GM23338 (cell line): Measurements from ENCODE around the gene CCDC149. TPM values are rescaled to one million over a fixed set of nuclear protein-coding genes. Genes with fewer than 3 reads are reported as not detected.

Source experiments
- ATAC-seq: fragments of 200-7000 bp; cut with Tn5 transposase; 3 replicates; pipeline ENCODE4 v1.9.1; 2020
- DNase-seq: peaks from one replicate; pipeline ENCODE4 v3.0.0-alpha.2; 2015; ENCODE audit warnings: low spot score
- H2AFZ ChIP-seq: fragments of 200-600 bp; sonication (generic); 2 replicates; pipeline ENCODE4 v1.8.0; 2016; ENCODE audit warnings: antibody characterized with exemption, mild to moderate bottlenecking, moderate library complexity
- H3F3A ChIP-seq: fragments of 200-600 bp; sonication (generic); replicated peaks from 2 replicates; pipeline ENCODE4 v1.8.0; 2017; ENCODE audit warnings: antibody characterized with exemption, mixed run types, low read depth
- H3K27ac ChIP-seq: fragments of 200-600 bp; sonication (generic); 2 replicates; pipeline ENCODE4 v1.6.1; 2016; ENCODE audit warnings: low read depth
- H3K27me3 ChIP-seq: fragments of 200-600 bp; sonication (generic); 2 replicates; pipeline ENCODE4 v1.8.0; 2016; ENCODE audit warnings: mild to moderate bottlenecking, mixed run types, moderate library complexity; ENCODE audit not compliant: insufficient read depth
- H3K36me3 ChIP-seq: fragments of 200-600 bp; sonication (generic); 2 replicates; pipeline ENCODE4 v1.8.0; 2016; ENCODE audit warnings: mild to moderate bottlenecking; ENCODE audit not compliant: insufficient read depth
- H3K4me1 ChIP-seq: fragments of 200-600 bp; sonication (generic); 2 replicates; pipeline ENCODE4 v1.8.0; 2016; ENCODE audit warnings: mild to moderate bottlenecking, moderate library complexity; ENCODE audit not compliant: insufficient read depth
- H3K4me2 ChIP-seq: fragments of 200-600 bp; sonication (generic); 2 replicates; pipeline ENCODE4 v1.7.1; 2017; ENCODE audit warnings: mixed run types
- H3K4me3 ChIP-seq: fragments of 200-600 bp; sonication (generic); 2 replicates; pipeline ENCODE4 v1.6.1; 2016; ENCODE audit warnings: mixed run types
- H3K79me2 ChIP-seq: fragments of 200-600 bp; sonication (generic); replicated peaks from 2 replicates; pipeline ENCODE4 v1.8.0; 2017; ENCODE audit warnings: mild to moderate bottlenecking; ENCODE audit not compliant: insufficient read depth
- H3K9me2 ChIP-seq: fragments of 200-600 bp; sonication (generic); 2 replicates; pipeline ENCODE4 v1.8.0; 2017; ENCODE audit not compliant: insufficient read depth
- H4K20me1 ChIP-seq: fragments of 200-600 bp; sonication (generic); replicated peaks from 2 replicates; pipeline ENCODE4 v1.8.0; 2017; ENCODE audit warnings: mild to moderate bottlenecking; ENCODE audit not compliant: insufficient read depth
- H3K27ac Mint-ChIP-seq: 2 replicates; pipeline ENCODE4 v1.8.0; 2020; ENCODE audit warnings: inconsistent platforms, mild to moderate bottlenecking, moderate library complexity, mixed read lengths
- H3K27me3 Mint-ChIP-seq: 3 replicates; pipeline ENCODE4 v1.8.0; 2022; ENCODE audit warnings: low read depth, mild to moderate bottlenecking, moderate library complexity, mixed read lengths, inconsistent platforms; ENCODE audit not compliant: insufficient read depth, poor library complexity
- H3K36me3 Mint-ChIP-seq: 3 replicates; pipeline ENCODE4 v1.8.0; 2021; ENCODE audit warnings: low read depth, mild to moderate bottlenecking, inconsistent platforms, moderate library complexity, mixed read lengths
- H3K4me1 Mint-ChIP-seq: 3 replicates; pipeline ENCODE4 v1.8.0; 2020; ENCODE audit warnings: mild to moderate bottlenecking, inconsistent platforms, mixed read lengths
- H3K4me3 Mint-ChIP-seq: 3 replicates; pipeline ENCODE4 v1.8.0; 2021; ENCODE audit warnings: moderate library complexity, mild to moderate bottlenecking, inconsistent platforms, mixed read lengths
- H3K9me3 Mint-ChIP-seq: 3 replicates; pipeline ENCODE4 v1.8.0; 2020; ENCODE audit warnings: moderate library complexity, mild to moderate bottlenecking, inconsistent platforms, mixed read lengths
- CREB1 ChIP-seq: fragments of 250-450 bp; sonication (Bioruptor Pico); IDR thresholded peaks from 2 replicates; pipeline ENCODE4 v1.5.0; 2020; ENCODE audit warnings: low read depth, mild to moderate bottlenecking, moderate library complexity
- EZH2 ChIP-seq: fragments of 200-600 bp; sonication (generic); IDR thresholded peaks from one replicate; pipeline ENCODE4 v1.8.0; 2017; ENCODE audit warnings: antibody characterized with exemption, mild to moderate bottlenecking, low read depth; ENCODE audit not compliant: unreplicated experiment
- EZH2phosphoT487 ChIP-seq: fragments of 200-600 bp; sonication (generic); IDR thresholded peaks from one replicate; pipeline ENCODE4 v1.8.1; 2018; ENCODE audit warnings: antibody characterized with exemption; ENCODE audit not compliant: unreplicated experiment
- JUNB ChIP-seq: IDR thresholded peaks from one replicate; pipeline ENCODE4 v1.6.1; 2016; ENCODE audit warnings: antibody characterized with exemption; ENCODE audit not compliant: unreplicated experiment
- POLR2AphosphoS5 ChIP-seq: IDR thresholded peaks from 2 replicates; pipeline ENCODE4 v1.6.1; 2016; ENCODE audit warnings: antibody characterized with exemption, low read depth
- STAT1 ChIP-seq: IDR thresholded peaks from one replicate; pipeline ENCODE4 v1.6.1; 2016; ENCODE audit warnings: antibody characterized with exemption; ENCODE audit not compliant: unreplicated experiment
- ZNF114 ChIP-seq: fragments of 250-450 bp; sonication (Bioruptor Pico); IDR thresholded peaks from 2 replicates; pipeline ENCODE4 v1.5.0; 2020; ENCODE audit warnings: mild to moderate bottlenecking, moderate library complexity
- ZNF331 ChIP-seq: fragments of 250-450 bp; sonication (Bioruptor Pico); IDR thresholded peaks from 2 replicates; pipeline ENCODE4 v1.5.0; 2020; ENCODE audit warnings: low read depth, mild to moderate bottlenecking, moderate library complexity
- polyA plus RNA-seq: library from polyadenylated mRNA; unstranded; fragments of >200 nt; fragmentation: Nextera tagmentation; extraction: Ambion mirVana; gene quantifications from 2 replicates; pipeline ENCODE4 v1.2.1, GENCODE V29; 2016
- total RNA-seq: library from RNA; depleted of rRNA; stranded (reverse); fragments of >200 nt; shearing (Covaris generic); gene quantifications from 2 replicates; pipeline ENCODE4 v1.2.3, GENCODE V29; 2014
- TF ChIP-seq, protein P1 (sequence below): IDR thresholded peaks from 2 replicates; pipeline ENCODE4 v1.6.1; 2016; ENCODE audit warnings: antibody characterized with exemption
- TF ChIP-seq, protein P2 (sequence below), 2 experiments: fragments of 200-600 bp in 1 of 2; sonication (generic) in 1 of 2; conservative IDR thresholded peaks; 2 replicates each; pipeline versions ENCODE4 v1.5.1 to v1.6.1; 2016 to 2017; ENCODE audit warnings: antibody characterized with exemption in 2 of 2, low read depth in 2 of 2, mild to moderate bottlenecking in 2 of 2, moderate library complexity in 1 of 2

CCDC149 gene
- total and polyA plus RNA-seq, 2 experiments from 2014 or later, result 2.6 to 6.4 TPM

DNA sequence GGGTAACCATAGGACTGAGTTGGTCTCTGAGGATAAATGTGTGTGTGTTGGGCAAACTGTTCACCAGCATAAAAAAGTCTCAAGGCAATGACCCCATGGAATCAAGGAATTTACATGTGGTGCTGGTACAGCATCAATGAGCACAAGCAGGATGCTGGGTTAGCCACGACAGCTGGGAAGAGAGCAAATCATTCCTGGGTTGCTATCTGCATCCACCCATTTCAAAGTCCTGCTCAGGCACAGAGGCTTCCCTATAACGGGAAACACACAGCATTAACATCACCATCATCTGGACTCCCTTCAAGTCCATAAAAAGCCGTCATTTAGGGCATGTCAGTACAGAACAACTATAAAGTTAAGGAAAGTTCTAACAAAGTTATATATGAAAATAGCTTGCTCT, 41.6 kb downstream of the CCDC149 start:
- H3K9me2 ChIP-seq, result peaks cover 9% of the 10 kb centered on the region; the same call in 1 of the 2 replicates
- no peak overlapping the region for H3K4me2 ChIP-seq
- ATAC-seq (no peak), DNase-seq (no peak)
- H3K27me3 ChIP-seq, result no peaks in the 10 kb centered on the region
- H4K20me1 ChIP-seq, result no peaks in the 10 kb centered on the region
- peaks cover 11% of the 10 kb centered on the region; the same call in 2 of the 3 replicates for H3K9me3 Mint-ChIP-seq
- no peak overlapping the region for H3K27ac Mint-ChIP-seq
- H3K4me3 Mint-ChIP-seq, result no peak overlapping the region
- H3K4me1 ChIP-seq, result peaks cover 24% of the 10 kb centered on the region
- H3K27ac ChIP-seq, result no peak overlapping the region
- no peaks in the 10 kb centered on the region for H3K79me2 ChIP-seq
- no peaks in the 10 kb centered on the region for H3F3A ChIP-seq
- no peaks in the 10 kb centered on the region for H3K36me3 ChIP-seq
- peaks cover 5% of the 10 kb centered on the region for H3K27me3 Mint-ChIP-seq
- H3K4me3 ChIP-seq, result no peak overlapping the region
- no peak overlapping the region for H2AFZ ChIP-seq
- H3K36me3 Mint-ChIP-seq, result peaks cover 18% of the 10 kb centered on the region
- TF ChIP-seq, protein P1, sequence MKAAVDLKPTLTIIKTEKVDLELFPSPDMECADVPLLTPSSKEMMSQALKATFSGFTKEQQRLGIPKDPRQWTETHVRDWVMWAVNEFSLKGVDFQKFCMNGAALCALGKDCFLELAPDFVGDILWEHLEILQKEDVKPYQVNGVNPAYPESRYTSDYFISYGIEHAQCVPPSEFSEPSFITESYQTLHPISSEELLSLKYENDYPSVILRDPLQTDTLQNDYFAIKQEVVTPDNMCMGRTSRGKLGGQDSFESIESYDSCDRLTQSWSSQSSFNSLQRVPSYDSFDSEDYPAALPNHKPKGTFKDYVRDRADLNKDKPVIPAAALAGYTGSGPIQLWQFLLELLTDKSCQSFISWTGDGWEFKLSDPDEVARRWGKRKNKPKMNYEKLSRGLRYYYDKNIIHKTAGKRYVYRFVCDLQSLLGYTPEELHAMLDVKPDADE, result no peak
- TF ChIP-seq, protein P2, sequence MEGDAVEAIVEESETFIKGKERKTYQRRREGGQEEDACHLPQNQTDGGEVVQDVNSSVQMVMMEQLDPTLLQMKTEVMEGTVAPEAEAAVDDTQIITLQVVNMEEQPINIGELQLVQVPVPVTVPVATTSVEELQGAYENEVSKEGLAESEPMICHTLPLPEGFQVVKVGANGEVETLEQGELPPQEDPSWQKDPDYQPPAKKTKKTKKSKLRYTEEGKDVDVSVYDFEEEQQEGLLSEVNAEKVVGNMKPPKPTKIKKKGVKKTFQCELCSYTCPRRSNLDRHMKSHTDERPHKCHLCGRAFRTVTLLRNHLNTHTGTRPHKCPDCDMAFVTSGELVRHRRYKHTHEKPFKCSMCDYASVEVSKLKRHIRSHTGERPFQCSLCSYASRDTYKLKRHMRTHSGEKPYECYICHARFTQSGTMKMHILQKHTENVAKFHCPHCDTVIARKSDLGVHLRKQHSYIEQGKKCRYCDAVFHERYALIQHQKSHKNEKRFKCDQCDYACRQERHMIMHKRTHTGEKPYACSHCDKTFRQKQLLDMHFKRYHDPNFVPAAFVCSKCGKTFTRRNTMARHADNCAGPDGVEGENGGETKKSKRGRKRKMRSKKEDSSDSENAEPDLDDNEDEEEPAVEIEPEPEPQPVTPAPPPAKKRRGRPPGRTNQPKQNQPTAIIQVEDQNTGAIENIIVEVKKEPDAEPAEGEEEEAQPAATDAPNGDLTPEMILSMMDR (conservative IDR thresholded peaks at IDR 0.05; ENCODE audit: low read depth in 2 of 2), result no peak
- TF ChIP-seq EZH2phosphoT487 (no peak), STAT1 (no peak), JUNB (no peak)
- peaks cover 27% of the 10 kb centered on the region for H3K4me1 Mint-ChIP-seq

DNA sequence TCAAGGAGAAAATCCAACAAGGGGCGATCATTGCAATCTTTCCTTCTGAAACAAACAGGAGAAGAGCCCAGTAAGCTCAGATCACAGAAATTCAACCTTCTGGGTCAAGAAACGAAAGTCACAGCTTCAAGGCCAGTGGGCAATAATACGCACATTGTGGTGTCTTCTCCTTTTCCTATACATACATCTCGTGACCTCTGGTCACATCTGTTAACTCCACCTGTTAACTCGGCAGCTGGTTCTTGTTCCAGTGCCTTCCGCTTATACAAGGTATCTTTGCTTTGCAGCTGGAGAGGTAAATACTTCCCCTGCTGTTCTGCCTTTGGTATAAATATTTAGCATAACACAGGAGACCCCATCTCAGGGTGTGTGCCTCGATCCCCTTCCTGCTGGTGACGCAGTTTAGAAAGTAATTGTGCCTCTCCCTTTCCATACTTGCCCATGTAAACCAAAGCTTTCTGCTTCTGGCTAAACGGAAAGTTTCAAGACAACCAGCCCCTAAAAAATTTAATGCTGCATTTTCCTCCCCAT, 45.0 kb downstream of the CCDC149 start:
- H3K79me2 ChIP-seq, result no peaks in the 10 kb centered on the region
- H2AFZ ChIP-seq, result no peak overlapping the region
- H3K36me3 Mint-ChIP-seq, result peaks cover 41% of the 10 kb centered on the region
- ATAC-seq (peak; percentile 91), DNase-seq (peak; percentile 59)
- no peaks in the 10 kb centered on the region for H4K20me1 ChIP-seq
- peaks cover 31% of the 10 kb centered on the region for H3K4me1 ChIP-seq
- H3K27ac ChIP-seq, result 0 out of 2 replicates have a peak overlapping the region, but pooled peaks have one; percentile 20
- TF ChIP-seq ZNF331 (CRISPR knock-in tag), result no peak
- peak; percentile 30; the same call in 1 of the 2 replicates for TF ChIP-seq CREB1 (CRISPR knock-in tag)
- H3K9me3 Mint-ChIP-seq, result peaks cover 37% of the 10 kb centered on the region
- H3K9me2 ChIP-seq, result peaks cover 15% of the 10 kb centered on the region
- H3K4me2 ChIP-seq, result peak overlapping the region; percentile 47; the same call in 1 of the 2 replicates
- peak overlapping the region; percentile 82 for H3K27ac Mint-ChIP-seq
- H3K36me3 ChIP-seq, result peaks cover 8% of the 10 kb centered on the region
- H3K27me3 Mint-ChIP-seq, result peaks cover 5% of the 10 kb centered on the region
- H3K4me3 ChIP-seq, result no peak overlapping the region
- H3K27me3 ChIP-seq, result no peaks in the 10 kb centered on the region
- no peaks in the 10 kb centered on the region for H3F3A ChIP-seq
- peaks cover 27% of the 10 kb centered on the region for H3K4me1 Mint-ChIP-seq
- no peak overlapping the region; the same call in 2 of the 3 replicates for H3K4me3 Mint-ChIP-seq

DNA sequence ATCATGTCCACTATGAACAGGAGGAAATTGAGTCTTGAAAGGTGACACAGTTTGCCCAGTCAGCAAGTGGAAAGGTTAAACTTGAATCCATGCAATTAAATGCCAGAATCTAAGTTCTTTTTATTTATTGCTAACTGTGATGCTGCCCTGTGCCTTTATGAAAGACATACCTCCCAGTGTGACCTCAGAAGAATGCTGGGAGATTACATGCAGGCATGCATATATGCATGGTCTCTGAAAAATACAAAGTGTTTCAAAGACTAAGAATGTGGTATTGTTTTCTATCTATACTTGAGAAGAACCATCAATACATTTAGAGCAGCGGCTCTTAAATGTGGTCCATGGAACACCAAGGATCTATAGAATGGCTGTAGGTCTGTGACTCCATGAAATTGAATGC, 45.6 kb downstream of the CCDC149 start:
- H3K27me3 ChIP-seq, result no peaks in the 10 kb centered on the region
- no peak for ATAC-seq
- TF ChIP-seq STAT1 (no peak), JUNB (no peak), POLR2AphosphoS5 (no peak), EZH2 (no peak), ZNF114 (CRISPR knock-in tag) (no peak)
- TF ChIP-seq, protein P2 (conservative IDR thresholded peaks at IDR 0.05; ENCODE audit: low read depth in 2 of 2), result no peak

More for the DNA sequence above, 45.6 kb downstream of the CCDC149 start:
- Histone ChIP-seq H3K4me1 (peaks cover 31% of the 10 kb centered on the region), H3K79me2 (no peaks in the 10 kb centered on the region), H3K4me2 (peak overlapping the region; percentile 34; the same call in 1 of the 2 replicates), H3F3A (no peaks in the 10 kb centered on the region), H3K9me2 (peaks cover 15% of the 10 kb centered on the region), H4K20me1 (no peaks in the 10 kb centered on the region), H3K36me3 (peaks cover 11% of the 10 kb centered on the region), H2AFZ (no peak overlapping the region), H3K4me3 (no peak overlapping the region), H3K27ac (no peak overlapping the region)
- Mint-ChIP-seq H3K4me1 (peaks cover 27% of the 10 kb centered on the region), H3K36me3 (peaks cover 41% of the 10 kb centered on the region), H3K27ac (no peak overlapping the region), H3K9me3 (peaks cover 37% of the 10 kb centered on the region), H3K4me3 (no peak overlapping the region), H3K27me3 (peaks cover 7% of the 10 kb centered on the region)
- no peak for DNase-seq
